ENCODE results near the gene WDR6. TPM values are rescaled to one million over a fixed set of nuclear protein-coding genes. Genes with fewer than 3 reads are reported as not detected.

The WDR6 gene
- total and polyA plus RNA-seq, 4 donors: 29.4 to 50.9 (median 47.0) TPM

- H3K4me3 ChIP-seq (ENCODE audit: low read depth in 1 of 3, low read length in 3 of 3): no peak overlapping the region
- H3K36me3 ChIP-seq (ENCODE audit: control insufficient read depth in 4 of 4, insufficient read depth in 3 of 4, low read depth in 1 of 4, low read length in 3 of 4): peaks cover 14 to 62% (median 48%) of the 10 kb centered on the region in 4 donors
- H3K27me3 ChIP-seq (ENCODE audit: control insufficient read depth in 4 of 4, insufficient read depth in 4 of 4, low read length in 3 of 4): no peaks in the 10 kb centered on the region
- WGBS: 95% methylated on average over 4 of the region's 4 CpGs
- no peak for DNase-seq (ENCODE audit: low spot score)
- H3K9ac ChIP-seq (ENCODE audit: low read depth in 1 of 2, low read length in 2 of 2): no peak overlapping the region
- TF ChIP-seq RAD21 (IDR thresholded peaks at IDR 0.05): no peak
- no peak for TF ChIP-seq SP1 (IDR thresholded peaks at IDR 0.05)
- TF ChIP-seq JUND (IDR thresholded peaks at IDR 0.05): no peak
- TF ChIP-seq FOXA2 (IDR thresholded peaks at IDR 0.05): no peak
- no peaks in the 10 kb centered on the region for H3K9me3 ChIP-seq (ENCODE audit: control insufficient read depth in 4 of 4, low read length in 3 of 4)
- H3K4me1 ChIP-seq (ENCODE audit: control insufficient read depth in 4 of 4, insufficient read depth in 4 of 4, low read length in 3 of 4): no peaks in the 10 kb centered on the region
- H3K27ac ChIP-seq (ENCODE audit: low read depth in 1 of 2, low read length in 2 of 2): no peak overlapping the region
Observed at GRCh38 chr3:48983096-48983495, 24.1 kb upstream of the WDR6 start.

- DNase-seq (ENCODE audit: low spot score): no peak
- Histone ChIP-seq H3K27ac (ENCODE audit: low read depth in 1 of 2, low read length in 2 of 2) (no peak overlapping the region), H3K4me1 (ENCODE audit: control insufficient read depth in 4 of 4, insufficient read depth in 4 of 4, low read length in 3 of 4) (peaks cover 0 to 7% (median 5%) of the 10 kb centered on the region in 4 donors), H3K4me3 (ENCODE audit: low read depth in 1 of 3, low read length in 3 of 3) (no peak overlapping the region), H3K36me3 (ENCODE audit: control insufficient read depth in 4 of 4, insufficient read depth in 3 of 4, low read depth in 1 of 4, low read length in 3 of 4) (peaks cover 9 to 51% (median 40%) of the 10 kb centered on the region in 4 donors), H3K9me3 (ENCODE audit: control insufficient read depth in 4 of 4, low read length in 3 of 4) (no peaks in the 10 kb centered on the region), H3K9ac (ENCODE audit: low read depth in 1 of 2, low read length in 2 of 2) (no peak overlapping the region), H3K27me3 (ENCODE audit: control insufficient read depth in 4 of 4, insufficient read depth in 4 of 4, low read length in 3 of 4) (no peaks in the 10 kb centered on the region)
- no peak for TF ChIP-seq REST (IDR thresholded peaks at IDR 0.05)
- no peak for TF ChIP-seq HNF4G (IDR thresholded peaks at IDR 0.05)
- no peak for TF ChIP-seq EGR1 (IDR thresholded peaks at IDR 0.05; ENCODE audit: low read depth in 2 of 2)
- TF ChIP-seq HNF4A (conservative IDR thresholded peaks at IDR 0.05): no peak
- no peak for TF ChIP-seq MAX (IDR thresholded peaks at IDR 0.05)
- no peak for TF ChIP-seq RAD21 (IDR thresholded peaks at IDR 0.05)
- TF ChIP-seq JUND (IDR thresholded peaks at IDR 0.05): no peak
- no peak for TF ChIP-seq FOXA1 (IDR thresholded peaks at IDR 0.05)
- no peak for TF ChIP-seq TAF1 (conservative IDR thresholded peaks at IDR 0.05)
- no peak for TF ChIP-seq NR2F2 (IDR thresholded peaks at IDR 0.05)
- TF ChIP-seq ATF3 (IDR thresholded peaks at IDR 0.05): no peak
- no peak for TF ChIP-seq SP1 (IDR thresholded peaks at IDR 0.05)
- TF ChIP-seq CTCF (IDR thresholded peaks at IDR 0.05; ENCODE audit: low read depth, low read length, missing input control): no peak
- TF ChIP-seq ZBTB33 (IDR thresholded peaks at IDR 0.05): no peak
- no peak for TF ChIP-seq FOXA2 (IDR thresholded peaks at IDR 0.05)
- no peak for TF ChIP-seq RXRA (IDR thresholded peaks at IDR 0.05)
- no peak for TF ChIP-seq YY1 (IDR thresholded peaks at IDR 0.05)
- no peak for TF ChIP-seq GABPA (IDR thresholded peaks at IDR 0.05 in 1 of 2, conservative IDR thresholded peaks at IDR 0.05 in 1 of 2)
Observed at GRCh38 chr3:48984663-48985062, 22.5 kb upstream of the WDR6 start.

All from liver (tissue), 9 donors.